DND-41 (cell line): Measurements from ENCODE around the gene XIRP2.

Experiments
- ATAC-seq: fragments of 200-7000 bp; cut with Tn5 transposase; 3 replicates; pipeline ENCODE4 v1.9.1; 2021; ENCODE audit warnings: low read depth; ENCODE audit not compliant: insufficient read depth
- DNase-seq: peaks from one replicate; pipeline ENCODE4 v3.0.0-alpha.2; 2020
- H2AFZ ChIP-seq: 2 replicates; pipeline ENCODE4 v1.6.0; 2012; ENCODE audit warnings: low read depth, low read length
- H3K27ac ChIP-seq: 2 replicates; pipeline ENCODE4 v1.5.1; 2012; ENCODE audit warnings: low read length, inconsistent platforms
- H3K27me3 ChIP-seq: fragments of 200-600 bp; sonication (generic); 2 replicates; pipeline ENCODE4 v1.6.0; 2012; ENCODE audit warnings: low read length, mild to moderate bottlenecking, inconsistent platforms; ENCODE audit not compliant: insufficient read depth, poor library complexity
- H3K36me3 ChIP-seq: 2 replicates; pipeline ENCODE4 v1.5.1; 2012; ENCODE audit warnings: low read length, inconsistent platforms; ENCODE audit not compliant: insufficient read depth
- H3K4me1 ChIP-seq: 2 replicates; pipeline ENCODE4 v1.5.1; 2012; ENCODE audit warnings: mild to moderate bottlenecking, low read length; ENCODE audit not compliant: insufficient read depth
- H3K4me2 ChIP-seq: 2 replicates; pipeline ENCODE4 v1.6.0; 2012; ENCODE audit warnings: mild to moderate bottlenecking, moderate library complexity, low read length, inconsistent platforms; ENCODE audit not compliant: insufficient read depth
- H3K4me3 ChIP-seq, 2 experiments: fragments of 200-600 bp in 1 of 2; shearing (Covaris generic) in 1 of 2; 2 replicates each; pipeline ENCODE4 v1.5.1; 2012 to 2016; ENCODE audit warnings: inconsistent platforms in 2 of 2, low read length in 2 of 2, mild to moderate bottlenecking in 2 of 2, low read depth in 1 of 2, moderate library complexity in 1 of 2
- H3K79me2 ChIP-seq: 2 replicates; pipeline ENCODE4 v1.6.0; 2012; ENCODE audit warnings: low read length, inconsistent platforms; ENCODE audit not compliant: insufficient read depth
- H3K9ac ChIP-seq: 2 replicates; pipeline ENCODE4 v1.6.0; 2012; ENCODE audit warnings: low read depth, mild to moderate bottlenecking, inconsistent platforms, low read length, moderate library complexity
- H3K9me3 ChIP-seq: 2 replicates; pipeline ENCODE4 v1.5.1; 2012; ENCODE audit warnings: low read length, moderate library complexity, mild to moderate bottlenecking, inconsistent platforms; ENCODE audit not compliant: insufficient read depth, severe bottlenecking
- H4K20me1 ChIP-seq: 2 replicates; pipeline ENCODE4 v1.6.0; 2012; ENCODE audit warnings: low read length; ENCODE audit not compliant: insufficient read depth
- CTCF ChIP-seq: IDR thresholded peaks from 2 replicates; pipeline ENCODE4 v1.5.1; 2012; ENCODE audit warnings: borderline replicate concordance, low read length, moderate library complexity, mild to moderate bottlenecking; ENCODE audit not compliant: poor library complexity, severe bottlenecking; ENCODE audit errors: extremely low read depth
- EZH2 ChIP-seq: IDR thresholded peaks from 3 replicates; pipeline ENCODE4 v1.6.1; 2012; ENCODE audit warnings: borderline replicate concordance, low read depth, mild to moderate bottlenecking, moderate library complexity, low read length, inconsistent platforms; ENCODE audit not compliant: severe bottlenecking

The XIRP2 gene

DNA sequence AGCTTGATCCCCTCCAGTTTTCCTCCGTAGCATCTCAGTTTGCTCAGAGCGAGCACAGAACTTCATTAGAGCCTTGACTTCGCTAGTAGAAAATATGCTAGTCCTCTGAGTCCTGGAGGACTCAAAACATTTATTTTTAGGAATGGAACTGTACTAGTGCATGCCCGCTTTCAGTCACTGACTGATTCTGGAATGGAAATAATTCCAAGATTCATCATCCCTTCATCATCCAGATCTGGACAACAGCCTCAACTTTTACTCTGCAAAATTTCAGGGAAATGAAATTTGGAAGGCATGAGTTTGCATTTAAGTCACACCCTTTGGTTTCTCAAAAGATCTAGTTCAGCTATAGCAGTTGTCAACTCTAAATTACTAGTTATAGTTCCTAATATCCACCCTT lies 304.6 kb downstream of the XIRP2 start:
- TF ChIP-seq EZH2 (no peak), CTCF (no peak)
- no peaks in the 10 kb centered on the region for H3K9me3 ChIP-seq
- no peaks in the 10 kb centered on the region for H3K4me1 ChIP-seq
- H3K4me3 ChIP-seq: no peak overlapping the region
- H3K27ac ChIP-seq: no peak overlapping the region
- DNase-seq (no peak), ATAC-seq (no peak)
- H4K20me1 ChIP-seq: no peaks in the 10 kb centered on the region
- H3K4me2 ChIP-seq: no peak overlapping the region
- H3K79me2 ChIP-seq: no peaks in the 10 kb centered on the region
- H3K9ac ChIP-seq: no peak overlapping the region
- no peaks in the 10 kb centered on the region for H3K27me3 ChIP-seq
- H3K36me3 ChIP-seq: no peaks in the 10 kb centered on the region
- H2AFZ ChIP-seq: no peak overlapping the region

DNA sequence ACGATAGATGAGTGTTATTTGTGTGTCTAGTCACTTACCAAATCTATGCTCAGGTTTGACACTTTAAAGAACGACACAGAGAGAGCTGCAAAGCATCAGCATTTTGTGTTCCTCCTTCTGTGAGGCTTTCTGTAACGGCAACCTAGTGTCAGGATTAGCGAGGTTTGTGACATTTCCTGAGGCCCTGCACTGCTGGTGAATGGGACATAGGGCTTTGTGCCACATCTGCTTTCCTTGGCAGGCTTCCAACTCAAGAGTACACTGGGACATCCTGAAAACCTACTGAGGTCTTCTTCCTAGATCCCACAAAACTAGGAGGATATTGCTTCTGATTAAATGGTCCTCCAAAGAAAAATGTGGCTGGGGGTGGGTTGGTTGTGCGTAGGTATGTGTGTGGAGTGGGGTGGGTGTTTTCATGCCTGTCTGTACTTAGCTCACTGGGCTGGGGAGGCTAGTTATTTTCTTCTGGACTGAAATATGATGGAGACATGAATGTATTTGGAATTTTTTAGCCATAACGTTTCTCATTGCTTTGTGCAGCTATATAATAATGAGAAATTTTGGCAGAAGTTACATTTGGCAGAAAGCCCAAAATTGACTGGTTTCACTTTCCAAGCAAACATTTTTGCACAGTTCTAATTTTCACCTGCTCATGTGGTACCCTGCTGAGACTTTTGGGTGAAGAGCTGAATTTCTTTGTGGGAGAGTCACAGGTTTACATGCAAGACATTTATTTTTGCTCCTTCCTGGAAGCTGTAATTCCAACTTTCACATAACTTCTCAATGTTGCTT lies 308.4 kb downstream of the XIRP2 start:
- DNase-seq (peak; percentile 10), ATAC-seq (no peak; the same call in 2 of the 3 replicates)
- no peak overlapping the region for H2AFZ ChIP-seq
- TF ChIP-seq CTCF (no peak), EZH2 (no peak)
- no peaks in the 10 kb centered on the region for H3K36me3 ChIP-seq
- no peak overlapping the region for H3K9ac ChIP-seq
- H3K9me3 ChIP-seq: no peaks in the 10 kb centered on the region
- no peak overlapping the region for H3K4me3 ChIP-seq
- H3K27me3 ChIP-seq: no peaks in the 10 kb centered on the region
- H3K4me2 ChIP-seq: no peak overlapping the region
- H3K79me2 ChIP-seq: no peaks in the 10 kb centered on the region
- no peaks in the 10 kb centered on the region for H3K4me1 ChIP-seq
- no peak overlapping the region for H3K27ac ChIP-seq
- no peaks in the 10 kb centered on the region for H4K20me1 ChIP-seq

- no peak overlapping the region for H3K4me2 ChIP-seq
Observed at GRCh38 chr2:167198009-167198408, 309.7 kb downstream of the XIRP2 start.

More at GRCh38 chr2:167198009-167198408, 309.7 kb downstream of the XIRP2 start:
- DNase-seq (no peak), ATAC-seq (no peak)
- Histone ChIP-seq H3K27me3 (no peaks in the 10 kb centered on the region), H3K4me3 (no peak overlapping the region), H3K9me3 (no peaks in the 10 kb centered on the region), H3K9ac (no peak overlapping the region), H3K27ac (no peak overlapping the region), H3K79me2 (no peaks in the 10 kb centered on the region), H3K4me1 (no peaks in the 10 kb centered on the region), H2AFZ (no peak overlapping the region), H4K20me1 (no peaks in the 10 kb centered on the region), H3K36me3 (no peaks in the 10 kb centered on the region)
- TF ChIP-seq CTCF (no peak), EZH2 (no peak)
